Activated B cell treated with CpG ODN at 0.5 μM for 24 hours (primary cell): ENCODE measurements around the gene GALT. TPM values are rescaled to one million over a fixed set of nuclear protein-coding genes. Genes with fewer than 3 reads are reported as not detected.

ENCODE experiments used
- ATAC-seq: fragments of 200-7000 bp; cut with Tn5 transposase; one replicate; pipeline ENCODE4 v1.10.0; 2021; ENCODE audit warnings: low read depth, mild to moderate bottlenecking, moderate library complexity
- CTCF ChIA-PET: fragments of 350-600 bp; sonication (Branson Sonifier 250); formaldehyde crosslinking; loops from one replicate; lab custom pipeline; 2021; ENCODE audit warnings: antibody characterized with exemption; lab: Charles Lee
- POLR2A ChIA-PET: fragments of 350-600 bp; sonication (Branson Sonifier 250); formaldehyde crosslinking; loops from one replicate; lab custom pipeline; 2021; ENCODE audit warnings: antibody characterized with exemption; lab: Charles Lee
- DNase-seq: peaks from one replicate; pipeline ENCODE4 v3.0.0; 2022
- H3K27ac Mint-ChIP-seq: one replicate; pipeline ENCODE4 v1.8.0; 2020; ENCODE audit warnings: mixed read lengths
- H3K27me3 Mint-ChIP-seq: one replicate; pipeline ENCODE4 v1.8.0; 2021; ENCODE audit warnings: mixed read lengths
- H3K36me3 Mint-ChIP-seq: one replicate; pipeline ENCODE4 v1.8.0; 2021; ENCODE audit warnings: low read depth, mixed read lengths
- H3K4me1 Mint-ChIP-seq: one replicate; pipeline ENCODE4 v1.8.0; 2021; ENCODE audit warnings: mixed read lengths
- H3K4me3 Mint-ChIP-seq: one replicate; pipeline ENCODE4 v1.8.0; 2020; ENCODE audit warnings: mild to moderate bottlenecking, mixed read lengths
- H3K9me3 Mint-ChIP-seq: one replicate; pipeline ENCODE4 v1.8.0; 2020; ENCODE audit warnings: mixed read lengths
- CTCF ChIP-seq: fragments of 200-600 bp; IDR thresholded peaks from one replicate; pipeline ENCODE4 v1.8.0; 2022; ENCODE audit warnings: antibody characterized with exemption, mild to moderate bottlenecking
- intact Hi-C: fragments of 100-400 bp; cut with micrococcal nuclease; formaldehyde crosslinking; loops from one replicate; pipeline ENCODE4 v1.15.1; 2024
- total RNA-seq: library from RNA; stranded (reverse); gene quantifications from 2 replicates; pipeline ENCODE4 v1.2.3, GENCODE V29; 2022

GALT gene
- total RNA-seq, 1 donor from 2014 or later, result 62.5 TPM

GRCh38 chr9:34625186-34625486 is 21.3 kb upstream of the GALT start:
- intact Hi-C loops, result no loop called here
- no peak for TF ChIP-seq CTCF
- H3K36me3 Mint-ChIP-seq, result peaks cover 2% of the 10 kb centered on the region
- no peak overlapping the region for H3K27ac Mint-ChIP-seq
- H3K27me3 Mint-ChIP-seq, result peaks cover 69% of the 10 kb centered on the region
- H3K9me3 Mint-ChIP-seq, result no peaks in the 10 kb centered on the region
- DNase-seq, result no peak
- H3K4me3 Mint-ChIP-seq, result no peak overlapping the region
- no peak for ATAC-seq
- ChIA-PET POLR2A (interaction anchor here (0.8 to 1.7 kb wide), 2 partner anchors 9 to 40 kb away, joined by 5 read pairs; no protein-coding TSS in a partner anchor), CTCF (interaction anchor here (1.4 to 7.6 kb wide), 3 partner anchors 9 to 33 kb away, joined by 3 to 51 read pairs (median 3); no protein-coding TSS in a partner anchor)
- peaks cover 32% of the 10 kb centered on the region for H3K4me1 Mint-ChIP-seq

DNA sequence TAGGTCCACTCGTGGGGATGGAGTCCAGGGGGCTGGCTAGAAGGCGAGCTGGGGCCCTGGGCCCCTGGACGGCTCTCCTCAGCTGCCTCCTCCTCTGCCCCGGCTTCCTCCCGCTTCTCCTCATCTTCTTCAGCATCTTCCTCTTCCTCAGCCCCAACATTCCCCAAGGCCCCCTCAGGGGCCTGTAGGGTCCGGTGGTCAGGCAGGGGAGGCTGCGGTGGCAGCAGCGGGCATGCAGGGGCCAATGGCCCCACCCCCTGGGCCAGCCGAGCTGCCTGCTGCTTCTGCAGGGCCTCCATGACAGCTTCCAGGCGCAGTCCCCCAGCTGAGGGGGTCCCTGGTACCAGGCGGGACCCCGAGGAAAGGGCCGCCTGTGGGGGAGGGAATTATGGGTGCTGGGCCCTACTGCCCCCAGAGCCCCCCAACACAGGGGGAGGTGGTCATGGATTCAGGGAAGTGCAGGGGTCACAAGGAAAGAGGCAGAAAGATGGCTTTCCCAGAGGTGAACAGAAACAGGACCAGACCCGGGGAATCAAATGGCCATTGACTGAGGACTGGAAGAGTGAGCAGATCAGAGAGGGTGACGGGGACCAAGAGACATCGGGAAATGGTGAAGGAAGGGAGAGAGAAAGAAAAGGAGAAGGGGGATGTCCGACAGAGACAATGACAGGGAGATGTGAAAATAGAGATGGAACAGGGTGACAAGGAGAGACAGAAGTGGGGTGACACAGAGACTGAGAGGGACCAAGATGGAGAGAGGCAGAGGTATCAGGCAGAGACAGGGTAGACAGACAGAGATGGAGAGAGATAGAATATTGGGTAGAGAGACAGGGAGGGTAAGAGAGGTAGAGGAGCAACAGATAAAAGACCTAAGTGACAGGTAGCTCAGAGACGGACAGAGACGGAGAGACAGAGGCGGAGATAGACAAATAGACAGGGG is 18.5 kb upstream of the GALT start:
- peaks cover 25% of the 10 kb centered on the region for H3K4me1 Mint-ChIP-seq
- intact Hi-C loops, result no loop called here
- ATAC-seq (no peak), DNase-seq (no peak)
- peaks cover 62% of the 10 kb centered on the region for H3K27me3 Mint-ChIP-seq
- TF ChIP-seq CTCF, result no peak
- H3K4me3 Mint-ChIP-seq, result peak overlapping the region; percentile 78
- no peaks in the 10 kb centered on the region for H3K36me3 Mint-ChIP-seq
- no peaks in the 10 kb centered on the region for H3K9me3 Mint-ChIP-seq
- ChIA-PET POLR2A (no interaction called here), CTCF (no interaction called here)
- H3K27ac Mint-ChIP-seq, result no peak overlapping the region

GRCh38 chr9:34628656-34629490 is 17.6 kb upstream of the GALT start, which contains the start of gene ARID3C:
ARID3C (minus strand) TSS chr9:34629066; CDS start chr9:34628014, 1,052 bp downstream.
- H3K27me3 Mint-ChIP-seq, result peaks cover 57% of the 10 kb centered on the region
- peak within 1 kb of the TSS; percentile 78 for H3K4me3 Mint-ChIP-seq
- ATAC-seq (peak; percentile 81), DNase-seq (peak; percentile 47)
- H3K27ac Mint-ChIP-seq, result no peak within 1 kb of the TSS
- H3K9me3 Mint-ChIP-seq, result no peaks in the 10 kb centered on the region
- CTCF ChIA-PET, result interaction anchor here (1.4 kb wide), 1 partner anchor 18 kb away, joined by 4 read pairs; the partner anchor contains the start of gene GALT
- POLR2A ChIA-PET, result interaction anchor here (1.7 kb wide), 1 partner anchor 9 kb away, joined by 7 read pairs; the partner anchor contains the start of gene SIGMAR1
- no peak for TF ChIP-seq CTCF
- H3K36me3 Mint-ChIP-seq, result no peaks in the 10 kb centered on the region
- intact Hi-C loops, result loop anchor here (1.0 kb wide), 1 partner anchor 9 kb away; the partner anchor contains the start of gene DCTN3
- H3K4me1 Mint-ChIP-seq, result peaks cover 21% of the 10 kb centered on the region

DNA sequence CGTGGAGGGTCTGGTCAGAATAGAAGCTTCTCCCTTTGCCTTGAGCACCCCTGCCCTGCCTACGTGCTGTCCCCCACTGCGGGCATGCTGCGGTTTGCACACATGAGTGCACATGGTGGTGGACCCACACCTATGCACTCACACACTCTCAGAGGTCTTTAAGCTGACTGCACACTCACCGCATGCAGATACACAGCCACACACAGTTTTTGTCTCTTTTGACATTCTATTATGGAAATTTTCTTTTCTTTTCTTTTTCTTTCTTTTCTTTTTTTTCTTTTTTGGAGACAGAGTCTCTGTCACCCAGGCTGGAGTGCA is 17.0 kb upstream of the GALT start:
- Mint-ChIP-seq H3K4me1 (peaks cover 22% of the 10 kb centered on the region), H3K27ac (no peak overlapping the region), H3K9me3 (no peaks in the 10 kb centered on the region), H3K36me3 (no peaks in the 10 kb centered on the region), H3K27me3 (peaks cover 52% of the 10 kb centered on the region), H3K4me3 (peak overlapping the region; percentile 73)
- intact Hi-C loops, result loop anchor here (1.0 kb wide), 1 partner anchor 9 kb away; the partner anchor contains the start of gene DCTN3
- ATAC-seq (no peak), DNase-seq (no peak)
- CTCF ChIA-PET, result interaction anchor here (1.2 to 1.4 kb wide), 2 partner anchors 17 to 22 kb away, joined by 3 to 4 read pairs; partner anchors contain the start of gene GALT
- POLR2A ChIA-PET, result interaction anchor here (1.7 kb wide), 1 partner anchor 9 kb away, joined by 7 read pairs; the partner anchor contains the start of gene SIGMAR1
- no peak for TF ChIP-seq CTCF
